Activated naive CD4-positive, alpha-beta T cell treated with anti-CD3 and anti-CD28 coated beads, Interleukin-2, amount 50 U/mL, for 16 hours (primary cell): ENCODE results near the gene NCOA1.
"Not testable (repeated sequence)": the region's sequence is repeated elsewhere in the genome, so short reads cannot be mapped to it uniquely, and the experiment has no call there.

Source experiments
- DNase-seq: peaks from one replicate; pipeline ENCODE4 v3.0.0-alpha.2; 2020

Gene NCOA1

GRCh38 chr2:24541621-24542020 is 50.6 kb downstream of the NCOA1 start:
- DNase-seq: no peak

GRCh38 chr2:24542269-24542872 is 51.3 kb downstream of the NCOA1 start:
- DNase-seq: no peak

GRCh38 chr2:24543252-24543651 is 52.2 kb downstream of the NCOA1 start:
- no peak for DNase-seq

- DNase-seq: no peak
Observed at GRCh38 chr2:24544456-24545115, 53.5 kb downstream of the NCOA1 start.

GRCh38 chr2:24546669-24547068 is 55.6 kb downstream of the NCOA1 start:
- no peak for DNase-seq

- DNase-seq: no peak
Observed at GRCh38 chr2:24548058-24548457, 57.0 kb downstream of the NCOA1 start.

GRCh38 chr2:24550301-24550700 is 59.2 kb downstream of the NCOA1 start:
- not testable (repeated sequence) for DNase-seq

- DNase-seq: no peak
Observed at GRCh38 chr2:24551016-24551415, 60.0 kb downstream of the NCOA1 start.

- DNase-seq: no peak
Observed at GRCh38 chr2:24552836-24553235, 61.8 kb downstream of the NCOA1 start.

- no peak for DNase-seq
Observed at GRCh38 chr2:24558781-24559472, 67.9 kb downstream of the NCOA1 start.

- DNase-seq: no peak
Observed at GRCh38 chr2:24559473-24560113, 68.5 kb downstream of the NCOA1 start.

- DNase-seq: no peak
Observed at GRCh38 chr2:24565537-24565936, 74.5 kb downstream of the NCOA1 start.

GRCh38 chr2:24566209-24566608 is 75.2 kb downstream of the NCOA1 start:
- no peak for DNase-seq

- DNase-seq: no peak
Observed at GRCh38 chr2:24566630-24567029, 75.6 kb downstream of the NCOA1 start.

GRCh38 chr2:24568551-24568950 is 77.5 kb downstream of the NCOA1 start:
- DNase-seq: no peak

- not testable (repeated sequence) for DNase-seq
Observed at GRCh38 chr2:24569565-24569964, 78.5 kb downstream of the NCOA1 start.

GRCh38 chr2:24570225-24570624 is 79.2 kb downstream of the NCOA1 start:
- no peak for DNase-seq

GRCh38 chr2:24571828-24572442 is 80.9 kb downstream of the NCOA1 start:
- no peak for DNase-seq

GRCh38 chr2:24576146-24576545 is 85.1 kb downstream of the NCOA1 start:
- no peak for DNase-seq

GRCh38 chr2:24576617-24577016 is 85.6 kb downstream of the NCOA1 start:
- no peak for DNase-seq

GRCh38 chr2:24577481-24577880 is 86.4 kb downstream of the NCOA1 start:
- no peak for DNase-seq

GRCh38 chr2:24579053-24579803 is 88.2 kb downstream of the NCOA1 start:
- DNase-seq: no peak

GRCh38 chr2:24580561-24580960 is 89.5 kb downstream of the NCOA1 start:
- no peak for DNase-seq
